Measurements from ENCODE around the gene DENND11. TPM values are rescaled to one million over a fixed set of nuclear protein-coding genes. Genes with fewer than 3 reads are reported as not detected.
"Not testable (repeated sequence)": the region's sequence is repeated elsewhere in the genome, so short reads cannot be mapped to it uniquely, and the experiment has no call there.

The DENND11 gene
- total RNA-seq, 1 donor from 2014 or later, result 10.6 TPM

- no peaks in the 10 kb centered on the region for H3K9me3 Mint-ChIP-seq (ENCODE audit: unreplicated experiment)
- no peak for DNase-seq (ENCODE audit: extremely low spot score, unreplicated experiment)
- peaks cover 8% of the 10 kb centered on the region for H3K4me1 Mint-ChIP-seq (ENCODE audit: unreplicated experiment)
- TF ChIP-seq CTCF (IDR thresholded peaks at IDR 0.05), result no peak
- no peak overlapping the region for H3K27ac Mint-ChIP-seq (ENCODE audit: unreplicated experiment)
- H3K4me3 Mint-ChIP-seq (ENCODE audit: unreplicated experiment), result no peak overlapping the region
- no peaks in the 10 kb centered on the region for H3K36me3 Mint-ChIP-seq (ENCODE audit: unreplicated experiment)
- no peaks in the 10 kb centered on the region for H3K27me3 Mint-ChIP-seq (ENCODE audit: unreplicated experiment)
Measured at GRCh38 chr7:141691961-141692360, 10.0 kb downstream of the DENND11 start.

GRCh38 chr7:141691540-141691939, 10.4 kb downstream of the DENND11 start:
- no peaks in the 10 kb centered on the region for H3K27me3 Mint-ChIP-seq (ENCODE audit: unreplicated experiment)
- no peak overlapping the region for H3K4me3 Mint-ChIP-seq (ENCODE audit: unreplicated experiment)
- H3K4me1 Mint-ChIP-seq (ENCODE audit: unreplicated experiment), result peaks cover 10% of the 10 kb centered on the region
- no peak overlapping the region for H3K27ac Mint-ChIP-seq (ENCODE audit: unreplicated experiment)
- DNase-seq (ENCODE audit: extremely low spot score, unreplicated experiment), result no peak
- TF ChIP-seq CTCF (IDR thresholded peaks at IDR 0.05), result no peak
- H3K36me3 Mint-ChIP-seq (ENCODE audit: unreplicated experiment), result no peaks in the 10 kb centered on the region
- H3K9me3 Mint-ChIP-seq (ENCODE audit: unreplicated experiment), result no peaks in the 10 kb centered on the region

- not testable (repeated sequence) for H3K27me3 Mint-ChIP-seq (ENCODE audit: unreplicated experiment); H3K27ac Mint-ChIP-seq (ENCODE audit: unreplicated experiment); DNase-seq (ENCODE audit: extremely low spot score, unreplicated experiment); H3K4me3 Mint-ChIP-seq (ENCODE audit: unreplicated experiment); H3K4me1 Mint-ChIP-seq (ENCODE audit: unreplicated experiment); H3K9me3 Mint-ChIP-seq (ENCODE audit: unreplicated experiment)
- peaks cover 10% of the 10 kb centered on the region for H3K36me3 Mint-ChIP-seq (ENCODE audit: unreplicated experiment)
Measured at GRCh38 chr7:141689072-141689825, 12.7 kb downstream of the DENND11 start.

GRCh38 chr7:141688043-141688442, 13.9 kb downstream of the DENND11 start:
- Mint-ChIP-seq H3K27ac (ENCODE audit: unreplicated experiment) (no peak overlapping the region), H3K4me3 (ENCODE audit: unreplicated experiment) (no peak overlapping the region), H3K4me1 (ENCODE audit: unreplicated experiment) (peaks cover 7% of the 10 kb centered on the region), H3K9me3 (ENCODE audit: unreplicated experiment) (no peaks in the 10 kb centered on the region), H3K36me3 (ENCODE audit: unreplicated experiment) (peaks cover 13% of the 10 kb centered on the region), H3K27me3 (ENCODE audit: unreplicated experiment) (no peaks in the 10 kb centered on the region)
- no peak for TF ChIP-seq CTCF (IDR thresholded peaks at IDR 0.05)
- no peak for DNase-seq (ENCODE audit: extremely low spot score, unreplicated experiment)

- Mint-ChIP-seq H3K4me1 (ENCODE audit: unreplicated experiment) (peaks cover 7% of the 10 kb centered on the region), H3K36me3 (ENCODE audit: unreplicated experiment) (peaks cover 22% of the 10 kb centered on the region), H3K27me3 (ENCODE audit: unreplicated experiment) (no peaks in the 10 kb centered on the region), H3K9me3 (ENCODE audit: unreplicated experiment) (no peaks in the 10 kb centered on the region), H3K4me3 (ENCODE audit: unreplicated experiment) (no peak overlapping the region), H3K27ac (ENCODE audit: unreplicated experiment) (no peak overlapping the region)
- no peak for TF ChIP-seq CTCF (IDR thresholded peaks at IDR 0.05)
- no peak for DNase-seq (ENCODE audit: extremely low spot score, unreplicated experiment)
Measured at GRCh38 chr7:141686670-141687069, 15.3 kb downstream of the DENND11 start.

Measured in osteocyte (in vitro differentiated cells).